IPS-15b (cell line): Measurements from ENCODE around the gene CPAMD8.

Source experiments
- H3K27me3 ChIP-seq: one replicate; pipeline ENCODE4 v1.6.1; 2013; ENCODE audit warnings: low read length; ENCODE audit not compliant: control insufficient read depth, insufficient read depth
- H3K36me3 ChIP-seq: one replicate; pipeline ENCODE4 v1.6.1; 2013; ENCODE audit warnings: low read length; ENCODE audit not compliant: control insufficient read depth, insufficient read depth
- H3K4me1 ChIP-seq: one replicate; pipeline ENCODE4 v1.6.1; 2013; ENCODE audit warnings: mild to moderate bottlenecking, low read length; ENCODE audit not compliant: control insufficient read depth, insufficient read depth
- H3K4me3 ChIP-seq: one replicate; pipeline ENCODE4 v1.5.1; 2013; ENCODE audit warnings: low read depth, low read length
- H3K9ac ChIP-seq: one replicate; pipeline ENCODE4 v1.6.1; 2013; ENCODE audit warnings: low read depth, mild to moderate bottlenecking, low read length
- H3K9me3 ChIP-seq: one replicate; pipeline ENCODE4 v1.6.1; 2013; ENCODE audit warnings: mild to moderate bottlenecking, low read length; ENCODE audit not compliant: control insufficient read depth, insufficient read depth

Gene CPAMD8

GRCh38 chr19:16851031-16851712, 175.4 kb downstream of the CPAMD8 start:
- Histone ChIP-seq H3K9ac (no peak overlapping the region), H3K4me1 (no peaks in the 10 kb centered on the region), H3K4me3 (no peak overlapping the region), H3K9me3 (no peaks in the 10 kb centered on the region), H3K36me3 (peaks cover 56% of the 10 kb centered on the region), H3K27me3 (no peaks in the 10 kb centered on the region)

- Histone ChIP-seq H3K9ac (no peak overlapping the region), H3K36me3 (peaks cover 65% of the 10 kb centered on the region), H3K4me1 (no peaks in the 10 kb centered on the region), H3K4me3 (no peak overlapping the region), H3K9me3 (no peaks in the 10 kb centered on the region), H3K27me3 (no peaks in the 10 kb centered on the region)
Observed at GRCh38 chr19:16850133-16850532, 176.5 kb downstream of the CPAMD8 start.

- Histone ChIP-seq H3K36me3 (peaks cover 71% of the 10 kb centered on the region), H3K4me1 (no peaks in the 10 kb centered on the region), H3K27me3 (no peaks in the 10 kb centered on the region), H3K4me3 (no peak overlapping the region), H3K9me3 (no peaks in the 10 kb centered on the region), H3K9ac (no peak overlapping the region)
Observed at GRCh38 chr19:16849168-16849567, 177.4 kb downstream of the CPAMD8 start.

- no peaks in the 10 kb centered on the region for H3K27me3 ChIP-seq
- H3K4me1 ChIP-seq: no peaks in the 10 kb centered on the region
- no peaks in the 10 kb centered on the region for H3K9me3 ChIP-seq
- H3K36me3 ChIP-seq: peaks cover 65% of the 10 kb centered on the region
- H3K4me3 ChIP-seq: no peak overlapping the region
- no peak overlapping the region for H3K9ac ChIP-seq
Observed at GRCh38 chr19:16847430-16847829, 179.2 kb downstream of the CPAMD8 start.

DNA sequence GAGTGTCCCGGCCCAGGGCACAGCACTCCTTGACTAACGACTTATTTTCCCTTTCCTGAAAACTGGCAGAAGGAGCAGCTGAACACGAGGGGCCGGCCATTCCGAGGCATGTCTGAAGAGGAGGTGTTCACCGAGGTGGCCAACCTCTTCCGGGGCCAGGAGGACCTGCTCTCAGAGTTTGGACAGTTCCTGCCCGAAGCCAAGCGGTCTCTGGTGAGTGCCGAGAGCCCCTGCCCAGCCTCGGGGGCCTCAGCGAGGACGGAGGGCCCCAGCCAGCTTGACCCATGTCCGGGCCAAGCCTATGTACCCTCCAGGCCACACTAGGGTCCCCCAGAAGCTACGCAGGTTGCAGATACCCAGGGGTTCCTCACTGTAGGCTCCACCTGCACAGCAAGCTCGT, 179.7 kb downstream of the CPAMD8 start:
- no peaks in the 10 kb centered on the region for H3K9me3 ChIP-seq
- no peak overlapping the region for H3K4me3 ChIP-seq
- no peaks in the 10 kb centered on the region for H3K27me3 ChIP-seq
- H3K36me3 ChIP-seq: peaks cover 68% of the 10 kb centered on the region
- no peaks in the 10 kb centered on the region for H3K4me1 ChIP-seq
- no peak overlapping the region for H3K9ac ChIP-seq
